Thyroid gland (tissue), 4 donors: ENCODE data around the gene ADO. TPM values are rescaled to one million over a fixed set of nuclear protein-coding genes. Genes with fewer than 3 reads are reported as not detected.
A peak's percentile ranks its signal among the peaks of the same experiment; 100 is the strongest.

Source experiments
- DNase-seq, 2 donors: peaks; one replicate each; pipeline ENCODE4 v3.0.0-alpha.2; 2019
- H3K27ac ChIP-seq, 3 donors: fragments of 200-600 bp; sonication (generic); 1 replicate in 2 of 3; 2 replicates in 1 of 3; pipeline ENCODE4 v1.5.1; 2016 to 2019; ENCODE audit warnings: mild to moderate bottlenecking in 1 of 3, moderate library complexity in 1 of 3
- H3K27me3 ChIP-seq: fragments of 200-600 bp; sonication (generic); one replicate; pipeline ENCODE4 v1.5.1; 2019
- H3K36me3 ChIP-seq, 2 donors: fragments of 200-600 bp; sonication (generic); one replicate each; pipeline ENCODE4 v1.5.1; 2016 to 2019
- H3K4me1 ChIP-seq, 2 donors: fragments of 200-600 bp; sonication (generic); one replicate each; pipeline ENCODE4 v1.5.1; 2017 to 2019
- H3K4me3 ChIP-seq, 3 donors: fragments of 200-600 bp; sonication (generic); replicated peaks in 1 of 3; 1 replicate in 2 of 3; 2 replicates in 1 of 3; pipeline ENCODE4 v1.5.1; 2016; ENCODE audit warnings: mild to moderate bottlenecking in 1 of 3
- H3K9me3 ChIP-seq: fragments of 200-600 bp; sonication (generic); one replicate; pipeline ENCODE4 v1.5.1; 2017
- CTCF ChIP-seq, 6 experiments: fragments of 200-600 bp in 3 of 6; fragments of 450-650 bp in 3 of 6; sonication (generic) in 3 of 6; IDR thresholded peaks; one replicate each; pipeline ENCODE4 v1.5.1; 2016 to 2019; ENCODE audit warnings: antibody characterized with exemption in 6 of 6, mild to moderate bottlenecking in 2 of 6, inconsistent platforms in 1 of 6, moderate library complexity in 1 of 6
- POLR2A ChIP-seq, 2 donors: fragments of 450-650 bp; IDR thresholded peaks; one replicate each; pipeline ENCODE4 v1.6.1; 2017; ENCODE audit warnings: antibody characterized with exemption in 2 of 2, mild to moderate bottlenecking in 2 of 2, moderate library complexity in 1 of 2
- WGBS, 2 donors: methylation state at CpG; one replicate each; pipeline ENCODE4 v1.1.5; 2017; 5-methylcytosine and 5-hydroxymethylcytosine counted together
- intact Hi-C: fragments of 100-400 bp; cut with DNase I; formaldehyde crosslinking; loops from one replicate; pipeline ENCODE4 v1.15.1; 2023
- total RNA-seq, 4 donors: library from RNA; depleted of rRNA; stranded (reverse); fragments of >200 nt; gene quantifications; one replicate each; pipeline ENCODE4 v1.2.3, GENCODE V29; 2016

ADO gene
- total RNA-seq, 4 donors from 2014 or later: 21.8 to 29.7 (median 24.6) TPM

DNA sequence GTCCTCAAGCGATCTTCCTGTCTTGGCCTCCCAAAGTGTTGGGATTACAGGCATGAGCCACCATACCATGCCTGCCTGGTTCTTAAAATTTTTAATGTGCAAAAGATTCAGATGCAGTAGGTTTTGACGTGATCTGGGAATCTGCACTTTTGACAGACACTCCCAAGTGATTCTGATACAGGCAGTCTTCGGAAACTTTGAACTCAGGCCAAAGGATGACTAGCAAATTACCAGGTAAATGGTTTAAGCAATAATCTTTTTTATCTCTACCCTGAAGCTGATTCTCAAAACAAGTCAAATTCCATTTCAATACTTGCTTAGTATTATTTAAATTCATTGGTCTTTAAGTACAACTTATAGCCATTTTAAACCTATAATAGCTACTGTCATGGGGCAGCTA, 2.6 kb upstream of the ADO start:
- 91 to 95% methylated on average over 3 of the region's 3 CpGs for WGBS, 2 donors
- intact Hi-C loops: no loop called here
- no peaks in the 10 kb centered on the region for H3K9me3 ChIP-seq

GRCh38 chr10:62803724-62804355, 680 bp upstream of the ADO start:
- no peaks in the 10 kb centered on the region for H3K27me3 ChIP-seq
- intact Hi-C loops: no loop called here
- H3K4me1 ChIP-seq: peaks cover 36 to 38% of the 10 kb centered on the region in 2 donors
- no peaks in the 10 kb centered on the region for H3K36me3 ChIP-seq
- peak overlapping the region; percentile 96 for H3K27ac ChIP-seq
- 27 to 31% methylated on average over 11 of the region's 11 CpGs for WGBS, 2 donors
- no peak for DNase-seq
- H3K4me3 ChIP-seq: peak overlapping the region; percentile 38 to 80 (median 72)
- H3K9me3 ChIP-seq: no peaks in the 10 kb centered on the region
- TF ChIP-seq CTCF (IDR thresholded peaks at IDR 0.05): no peak
- no peak for TF ChIP-seq POLR2A (IDR thresholded peaks at IDR 0.05)

More for the DNA sequence above, 2.6 kb upstream of the ADO start:
- no peak for TF ChIP-seq POLR2A (IDR thresholded peaks at IDR 0.05)
- no peak overlapping the region for H3K27ac ChIP-seq
- no peak overlapping the region for H3K4me3 ChIP-seq
- no peaks in the 10 kb centered on the region for H3K27me3 ChIP-seq
- H3K4me1 ChIP-seq: peaks cover 27 to 28% of the 10 kb centered on the region in 2 donors
- H3K36me3 ChIP-seq: no peaks in the 10 kb centered on the region
- no peak for DNase-seq

GRCh38 chr10:62805231-62806099, 945 bp downstream of the ADO start:
- intact Hi-C loops: no loop called here

DNA sequence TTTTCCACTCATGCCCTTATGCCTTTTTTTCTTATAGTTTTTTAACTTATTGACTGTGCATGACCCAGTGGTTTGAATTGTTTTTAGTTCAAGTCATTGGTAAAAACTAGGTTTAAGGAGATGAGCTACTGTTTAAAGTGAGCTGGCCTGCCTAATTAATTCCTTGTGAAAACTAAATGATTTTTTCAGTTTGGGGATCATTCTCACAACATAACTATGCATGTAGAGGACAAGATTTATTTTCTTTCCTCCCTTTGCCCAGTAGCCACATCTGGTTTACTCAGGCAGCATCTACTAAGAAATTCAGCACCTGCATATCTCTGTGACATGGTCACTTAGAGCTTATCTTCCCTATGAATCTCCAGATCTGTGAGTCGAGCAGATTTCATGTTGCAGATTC, 1.7 kb downstream of the ADO start:
- Histone ChIP-seq H3K36me3 (no peaks in the 10 kb centered on the region), H3K9me3 (no peaks in the 10 kb centered on the region), H3K4me3 (no peak overlapping the region), H3K27ac (no peak overlapping the region), H3K4me1 (peaks cover 36 to 38% of the 10 kb centered on the region in 2 donors), H3K27me3 (no peaks in the 10 kb centered on the region)
- 25 to 33% methylated on average over 1 of the region's 1 CpG for WGBS, 2 donors
- no peak for TF ChIP-seq POLR2A (IDR thresholded peaks at IDR 0.05)
- no peak for TF ChIP-seq CTCF (IDR thresholded peaks at IDR 0.05)
- no peak for DNase-seq
- intact Hi-C loops: no loop called here

More at GRCh38 chr10:62805231-62806099, 945 bp downstream of the ADO start:
- Histone ChIP-seq H3K36me3 (no peaks in the 10 kb centered on the region), H3K27me3 (no peaks in the 10 kb centered on the region), H3K9me3 (no peaks in the 10 kb centered on the region), H3K4me1 (peaks cover 36 to 38% of the 10 kb centered on the region in 2 donors), H3K4me3 (peak overlapping the region; percentile 38 to 80 (median 72)), H3K27ac (peak overlapping the region; percentile 96)
- DNase-seq: peak; percentile 35 to 45
- 6 to 9% methylated on average over 12 to 29 of the region's 77 CpGs for WGBS, 2 donors
- TF ChIP-seq CTCF (IDR thresholded peaks at IDR 0.05): no peak
- TF ChIP-seq POLR2A (IDR thresholded peaks at IDR 0.05): no peak

DNA sequence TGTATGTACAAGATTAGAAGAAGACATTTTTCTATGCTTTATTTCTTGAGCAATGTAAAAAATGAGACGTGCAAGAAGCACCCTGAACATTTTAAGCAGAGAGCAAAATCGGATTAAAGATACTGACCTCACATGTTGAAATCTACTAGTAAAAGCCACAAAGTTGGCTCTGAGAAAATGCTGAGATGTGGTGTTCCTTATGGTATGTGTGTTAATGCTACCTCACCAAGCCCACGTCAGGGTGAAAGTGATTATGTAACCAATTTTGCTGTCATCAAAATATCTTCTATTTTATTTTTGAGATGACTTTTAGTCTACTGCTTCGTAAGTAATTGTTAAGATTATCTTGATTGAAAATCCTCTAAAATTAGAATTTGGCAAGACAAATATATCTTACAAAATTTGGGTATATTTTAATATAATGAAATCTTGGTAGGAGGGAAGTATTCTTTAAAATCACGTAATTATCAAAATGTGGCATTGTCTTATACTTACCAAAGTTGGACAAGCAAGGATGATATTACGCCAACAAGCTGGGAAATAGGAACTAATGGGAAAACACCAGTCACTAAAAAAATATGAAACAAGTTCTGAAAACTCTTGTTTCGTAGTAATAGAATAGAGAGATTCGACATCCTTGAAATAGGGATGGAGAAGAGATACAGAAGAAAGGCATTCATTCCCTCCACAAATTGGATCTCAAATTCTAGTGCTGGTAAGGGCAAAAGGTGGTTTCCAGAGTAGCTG, 5.8 kb downstream of the ADO start:
- H3K4me1 ChIP-seq: peaks cover 33 to 35% of the 10 kb centered on the region in 2 donors
- no peaks in the 10 kb centered on the region for H3K27me3 ChIP-seq
- TF ChIP-seq POLR2A (IDR thresholded peaks at IDR 0.05): no peak
- TF ChIP-seq CTCF (IDR thresholded peaks at IDR 0.05): no peak
- no peak overlapping the region for H3K27ac ChIP-seq
- no peaks in the 10 kb centered on the region for H3K9me3 ChIP-seq
- intact Hi-C loops: loop anchor here (10.0 kb wide), 2 partner anchors 196 to 274 kb away; no protein-coding TSS in a partner anchor
- WGBS, 2 donors: 95 to 96% methylated on average over 8 of the region's 8 CpGs
- no peaks in the 10 kb centered on the region for H3K36me3 ChIP-seq
- DNase-seq: no peak
- H3K4me3 ChIP-seq: no peak overlapping the region
